Osteocyte (in vitro differentiated cells): ENCODE measurements around the gene NPIPB2. TPM values are rescaled to one million over a fixed set of nuclear protein-coding genes. Genes with fewer than 3 reads are reported as not detected.

Source experiments
- DNase-seq: peaks from one replicate; pipeline ENCODE4 v3.0.0; 2021; ENCODE audit warnings: mixed read lengths; ENCODE audit not compliant: unreplicated experiment; ENCODE audit errors: extremely low spot score
- H3K27ac Mint-ChIP-seq: one replicate; pipeline ENCODE4 v1.8.0; 2021; ENCODE audit warnings: mild to moderate bottlenecking, mixed read lengths; ENCODE audit not compliant: unreplicated experiment
- H3K27me3 Mint-ChIP-seq: one replicate; pipeline ENCODE4 v1.8.0; 2021; ENCODE audit warnings: mixed read lengths; ENCODE audit not compliant: unreplicated experiment
- H3K36me3 Mint-ChIP-seq: one replicate; pipeline ENCODE4 v1.8.0; 2021; ENCODE audit warnings: mixed read lengths; ENCODE audit not compliant: unreplicated experiment
- H3K4me1 Mint-ChIP-seq: one replicate; pipeline ENCODE4 v1.8.0; 2021; ENCODE audit warnings: mixed read lengths; ENCODE audit not compliant: unreplicated experiment
- H3K4me3 Mint-ChIP-seq: one replicate; pipeline ENCODE4 v1.8.0; 2021; ENCODE audit warnings: mild to moderate bottlenecking, moderate library complexity, mixed read lengths; ENCODE audit not compliant: unreplicated experiment
- H3K9me3 Mint-ChIP-seq: one replicate; pipeline ENCODE4 v1.8.0; 2021; ENCODE audit warnings: mixed read lengths; ENCODE audit not compliant: unreplicated experiment
- CTCF ChIP-seq: fragments of 200-600 bp; sonication (generic); IDR thresholded peaks from 2 replicates; pipeline ENCODE4 v1.5.0; 2021; ENCODE audit warnings: antibody characterized with exemption, mild to moderate bottlenecking, moderate library complexity
- total RNA-seq: library from RNA; stranded (reverse); gene quantifications from 2 replicates; pipeline ENCODE4 v1.2.1, GENCODE V29; 2021

NPIPB2 gene
- total RNA-seq, 1 donor from 2014 or later: 19.7 TPM

- no peaks in the 10 kb centered on the region for H3K36me3 Mint-ChIP-seq
- H3K27ac Mint-ChIP-seq: peak within 1 kb of the TSS; percentile 87
- H3K9me3 Mint-ChIP-seq: no peaks in the 10 kb centered on the region
- H3K4me1 Mint-ChIP-seq: peaks cover 29% of the 10 kb centered on the region
- peaks cover 6% of the 10 kb centered on the region for H3K27me3 Mint-ChIP-seq
- peak; percentile 99 for DNase-seq
- TF ChIP-seq CTCF: no peak
- H3K4me3 Mint-ChIP-seq: peak within 1 kb of the TSS; percentile 89
These were observed 26.0 kb downstream of the NPIPB2 start, which contains the start of gene GSPT1 for GRCh38 chr16:11915644-11916523. TSS of gene GSPT1 (minus strand) at chr16:11915956. CDS start at chr16:11915720, 236 bp downstream.

GRCh38 chr16:11915114-11915643 is 26.7 kb downstream of the NPIPB2 start:
- peaks cover 37% of the 10 kb centered on the region for H3K4me1 Mint-ChIP-seq
- TF ChIP-seq CTCF: peak; percentile 5
- H3K9me3 Mint-ChIP-seq: no peaks in the 10 kb centered on the region
- H3K36me3 Mint-ChIP-seq: no peaks in the 10 kb centered on the region
- DNase-seq: no peak
- H3K27me3 Mint-ChIP-seq: peaks cover 6% of the 10 kb centered on the region
- peak overlapping the region; percentile 87 for H3K27ac Mint-ChIP-seq
- H3K4me3 Mint-ChIP-seq: peak overlapping the region; percentile 89

GRCh38 chr16:11914210-11915113 is 27.4 kb downstream of the NPIPB2 start:
- peaks cover 44% of the 10 kb centered on the region for H3K4me1 Mint-ChIP-seq
- TF ChIP-seq CTCF: no peak
- no peaks in the 10 kb centered on the region for H3K27me3 Mint-ChIP-seq
- no peaks in the 10 kb centered on the region for H3K9me3 Mint-ChIP-seq
- H3K36me3 Mint-ChIP-seq: no peaks in the 10 kb centered on the region
- DNase-seq: no peak
- peak overlapping the region; percentile 89 for H3K4me3 Mint-ChIP-seq
- H3K27ac Mint-ChIP-seq: peak overlapping the region; percentile 87

- no peak for DNase-seq
- no peak for TF ChIP-seq CTCF
- peaks cover 49% of the 10 kb centered on the region for H3K4me1 Mint-ChIP-seq
These were observed 28.3 kb downstream of the NPIPB2 start for GRCh38 chr16:11913425-11914079.

More at GRCh38 chr16:11913425-11914079, 28.3 kb downstream of the NPIPB2 start:
- Mint-ChIP-seq H3K36me3 (no peaks in the 10 kb centered on the region), H3K9me3 (no peaks in the 10 kb centered on the region), H3K27me3 (no peaks in the 10 kb centered on the region), H3K27ac (peak overlapping the region; percentile 87), H3K4me3 (peak overlapping the region; percentile 89)
